BJ (cell line): Measurements from ENCODE around the gene RAI1. TPM values are rescaled to one million over a fixed set of nuclear protein-coding genes. Genes with fewer than 3 reads are reported as not detected.
A peak's percentile ranks its signal among the peaks of the same experiment; 100 is the strongest.

ENCODE experiments used
- CTCF ChIA-PET: fragments of 350-600 bp; formaldehyde crosslinking; extraction: SDS; loops from one replicate; lab custom pipeline; 2021; ENCODE audit warnings: antibody characterized with exemption, inconsistent platforms; lab: Yijun Ruan, JAX
- POLR2A ChIA-PET: fragments of 300-600 bp; sonication (Branson Sonifier 250); formaldehyde crosslinking; extraction: SDS; loops from one replicate; lab custom pipeline; 2021; ENCODE audit warnings: antibody characterized with exemption; lab: Charles Lee
- DNase-seq: peaks from one replicate; pipeline ENCODE4 v3.0.0-alpha.2; 2011; ENCODE audit warnings: low read depth
- H3K27me3 ChIP-seq: 2 replicates; pipeline ENCODE4 v1.6.0; 2011; ENCODE audit warnings: low read length; ENCODE audit not compliant: control insufficient read depth, insufficient read depth
- H3K36me3 ChIP-seq: 2 replicates; pipeline ENCODE4 v1.5.1; 2011; ENCODE audit warnings: low read length; ENCODE audit not compliant: control insufficient read depth, insufficient read depth
- H3K4me3 ChIP-seq: 2 replicates; pipeline ENCODE4 v1.5.1; 2011; ENCODE audit warnings: low read depth, mild to moderate bottlenecking, control low read depth, low read length
- CTCF ChIP-seq: IDR thresholded peaks from 2 replicates; pipeline ENCODE4 v1.5.1; 2011; ENCODE audit warnings: low read depth, mild to moderate bottlenecking, control low read depth, inconsistent platforms, low read length, moderate library complexity; ENCODE audit not compliant: insufficient read depth
- polyA plus RNA-seq: library from polyadenylated mRNA; depleted of rRNA; stranded (reverse); fragments of >200 nt; gene quantifications from 2 replicates; pipeline ENCODE4 v1.2.3, GENCODE V29; 2011

Gene RAI1
- polyA plus RNA-seq, 1 experiment: 2.4 TPM

DNA sequence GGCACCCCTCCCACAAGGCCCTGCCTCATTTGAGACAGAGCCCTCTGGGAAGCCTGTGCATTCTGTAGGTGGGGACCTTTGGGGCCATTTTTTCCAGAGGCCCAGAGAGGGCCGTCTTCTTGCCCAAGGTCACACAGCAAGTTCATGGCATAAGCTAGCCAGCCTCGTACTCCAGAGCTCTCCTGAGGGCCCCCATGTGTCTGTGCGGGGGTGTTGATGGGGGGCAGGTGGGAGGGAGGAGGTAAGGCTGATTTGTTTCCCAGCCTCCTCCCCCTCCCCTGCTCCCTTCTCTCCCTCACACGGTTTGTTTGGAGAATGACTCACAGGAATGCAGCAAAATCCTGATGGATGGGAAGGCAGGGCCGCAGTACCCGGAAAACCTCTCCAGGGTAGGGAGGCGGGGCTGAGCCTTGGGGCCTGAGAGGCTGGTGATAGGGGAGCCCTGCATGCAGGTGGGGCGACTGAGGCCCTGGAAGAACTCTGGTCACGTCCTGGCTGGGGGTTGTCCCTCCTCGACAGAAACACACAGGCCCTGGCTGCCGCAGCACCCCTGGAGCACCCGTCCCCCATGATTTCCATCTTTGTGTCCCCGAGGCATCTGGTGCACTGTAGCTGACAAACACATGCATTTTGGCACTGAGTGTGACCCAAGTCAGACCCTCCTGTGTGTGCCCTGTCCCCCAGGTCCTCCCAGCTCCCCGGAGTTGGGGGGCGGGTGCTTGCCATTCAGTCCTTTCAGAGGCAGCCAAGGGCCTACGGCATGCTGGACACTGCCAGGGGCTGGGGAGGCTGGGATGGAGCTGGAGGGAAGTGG, 29.7 kb downstream of the RAI1 start:
- no peaks in the 10 kb centered on the region for H3K27me3 ChIP-seq
- no peaks in the 10 kb centered on the region for H3K36me3 ChIP-seq
- peak; percentile 66 for DNase-seq
- ChIA-PET CTCF (interaction anchor here (0.6 kb wide), 1 partner anchor 26 kb away, joined by 3 read pairs; no protein-coding TSS in a partner anchor), POLR2A (no interaction called here)
- H3K4me3 ChIP-seq: no peak overlapping the region
- TF ChIP-seq CTCF: no peak

DNA sequence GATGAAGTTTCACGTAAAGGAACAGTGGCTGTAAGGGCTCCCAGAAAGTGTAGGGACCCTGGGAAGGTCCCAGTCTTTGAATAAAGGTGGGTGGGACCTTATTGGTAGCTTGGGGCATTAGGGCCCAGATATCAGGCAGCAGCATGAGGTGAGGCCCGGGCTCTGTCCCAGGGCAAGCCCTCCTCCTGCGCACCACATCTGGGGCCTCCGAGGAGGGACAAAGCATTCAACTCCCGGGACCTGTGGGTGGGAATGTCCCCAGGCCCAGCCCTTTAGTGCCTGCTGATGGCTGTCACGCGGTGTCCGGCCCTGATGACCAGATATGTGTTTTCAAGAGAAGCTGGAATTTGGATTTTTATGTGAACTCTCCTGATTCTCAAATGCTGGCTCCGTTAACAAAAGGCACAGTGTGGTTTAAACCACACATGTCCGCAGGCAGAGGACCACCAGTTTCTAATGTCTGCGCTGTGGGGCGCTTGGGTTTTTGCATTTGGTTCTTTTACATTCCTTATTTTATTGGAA, 30.4 kb downstream of the RAI1 start:
- no peak for DNase-seq
- Histone ChIP-seq H3K36me3 (no peaks in the 10 kb centered on the region), H3K27me3 (no peaks in the 10 kb centered on the region), H3K4me3 (no peak overlapping the region)
- CTCF ChIA-PET: interaction anchor here (0.5 to 0.9 kb wide), 3 partner anchors 27 to 101 kb away, joined by 3 to 4 read pairs (median 4); no protein-coding TSS in a partner anchor
- POLR2A ChIA-PET: no interaction called here
- TF ChIP-seq CTCF: no peak

DNA sequence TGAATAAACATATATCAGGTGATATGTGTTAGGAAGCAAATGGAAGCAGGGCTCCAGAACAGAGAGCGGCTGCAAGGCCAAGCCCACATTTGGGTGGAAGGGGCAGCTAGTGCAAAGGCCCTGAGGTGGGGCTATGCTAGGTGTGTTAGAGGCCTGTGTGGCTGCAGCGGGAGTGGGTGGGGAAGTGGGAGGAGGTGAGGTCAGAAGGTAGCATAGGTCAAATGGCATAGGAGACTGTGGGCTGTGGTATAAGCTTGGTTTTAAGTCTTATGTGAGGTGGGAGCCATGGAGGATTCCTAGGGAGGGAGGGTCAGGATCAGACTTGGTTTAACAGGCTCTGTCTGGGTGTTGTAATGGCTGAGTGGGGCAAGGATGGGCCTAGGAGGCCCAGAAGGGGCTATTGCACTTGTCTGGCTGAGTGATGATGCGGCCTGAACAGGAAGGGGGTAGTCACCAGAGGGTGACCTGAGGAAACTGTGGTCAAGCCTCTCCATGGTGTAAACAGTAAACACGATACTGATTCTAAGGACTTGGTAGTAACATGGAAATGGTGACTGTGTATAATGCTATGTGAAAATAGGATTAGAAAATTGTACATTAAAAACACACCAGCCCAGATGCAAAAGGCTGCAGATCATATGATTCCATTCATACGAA, 31.1 kb downstream of the RAI1 start:
- ChIA-PET CTCF (interaction anchor here (0.5 to 0.9 kb wide), 2 partner anchors 54 to 100 kb away, joined by 4 read pairs; no protein-coding TSS in a partner anchor), POLR2A (no interaction called here)
- Histone ChIP-seq H3K4me3 (no peak overlapping the region), H3K36me3 (no peaks in the 10 kb centered on the region), H3K27me3 (no peaks in the 10 kb centered on the region)
- no peak for TF ChIP-seq CTCF
- DNase-seq: peak; percentile 76

GRCh38 chr17:17713839-17714238, 32.6 kb downstream of the RAI1 start:
- no peak for DNase-seq
- H3K4me3 ChIP-seq: no peak overlapping the region
- POLR2A ChIA-PET: no interaction called here
- H3K27me3 ChIP-seq: no peaks in the 10 kb centered on the region
- no peak for TF ChIP-seq CTCF
- CTCF ChIA-PET: interaction anchor here (1.1 to 1.4 kb wide), 2 partner anchors 15 to 30 kb away, joined by 3 read pairs; no protein-coding TSS in a partner anchor
- H3K36me3 ChIP-seq: no peaks in the 10 kb centered on the region
